HK-2 (cell line): Measurements from ENCODE around the gene ZNF575.
A peak's percentile ranks its signal among the peaks of the same experiment; 100 is the strongest.

Experiments used
- DNase-seq: peaks from one replicate; pipeline ENCODE4 v3.0.0-alpha.2; 2018; ENCODE audit not compliant: unreplicated experiment

The ZNF575 gene

DNA sequence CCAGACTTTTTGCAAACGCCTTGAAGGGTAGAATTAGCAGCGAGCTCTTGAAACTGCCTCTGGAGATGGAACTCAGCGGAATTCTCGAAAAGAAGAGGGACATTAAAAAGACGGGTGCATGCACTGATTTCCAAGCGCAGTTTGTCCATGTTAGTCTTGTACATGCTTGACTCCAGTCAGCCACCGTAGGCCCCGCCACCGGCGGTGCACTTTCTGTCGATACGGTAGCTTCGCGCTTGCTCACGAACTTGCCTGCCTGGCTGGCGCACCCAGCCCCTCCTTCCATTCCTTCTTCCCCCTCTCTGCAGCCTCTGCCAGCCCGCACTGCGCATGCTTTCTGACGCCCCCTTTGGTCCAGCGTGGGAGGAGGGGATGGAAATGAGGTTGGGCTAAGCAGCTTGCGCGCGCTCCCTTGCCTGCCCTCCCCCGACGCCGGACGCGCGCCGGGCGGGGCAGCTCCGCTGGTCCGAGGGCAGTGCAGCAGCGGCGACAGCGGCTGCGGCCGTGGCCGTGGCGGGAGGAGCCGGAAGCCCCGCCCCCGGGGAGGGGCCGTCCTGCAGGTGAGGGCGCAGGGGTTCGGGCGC is at the start of gene ZNF575:
Gene ZNF575, plus strand, starts transcription at position 227 of the 584 bp plus-strand sequence. CDS start 1,235 bp downstream, outside the sequence.
- DNase-seq: peak; percentile 89

DNA sequence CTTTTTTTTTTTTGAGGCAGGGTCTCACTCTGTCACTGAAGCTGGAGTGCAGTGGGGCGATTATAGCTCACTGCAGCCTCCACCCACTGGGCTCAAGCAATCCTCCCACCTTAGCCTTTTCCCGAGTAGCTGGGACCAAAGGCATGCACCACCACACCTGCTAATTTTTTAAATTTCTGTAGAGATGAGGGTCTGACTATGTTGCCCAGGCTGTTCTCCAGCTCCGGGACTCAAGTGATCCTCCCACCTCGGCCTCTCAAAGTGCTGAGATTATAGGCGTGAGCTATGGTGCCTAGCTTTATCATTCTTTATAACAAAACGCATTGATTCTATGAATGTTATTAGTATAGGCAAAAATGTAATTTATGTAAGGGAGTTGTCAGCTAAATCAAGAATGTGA is 49.7 kb upstream of the ZNF575 start:
- DNase-seq: no peak

- DNase-seq: no peak
Observed at GRCh38 chr19:43485951-43486350, 47.0 kb upstream of the ZNF575 start.

- DNase-seq: no peak
Observed at GRCh38 chr19:43486412-43486811, 46.6 kb upstream of the ZNF575 start.

- no peak for DNase-seq
Observed at GRCh38 chr19:43488179-43488578, 44.8 kb upstream of the ZNF575 start.

DNA sequence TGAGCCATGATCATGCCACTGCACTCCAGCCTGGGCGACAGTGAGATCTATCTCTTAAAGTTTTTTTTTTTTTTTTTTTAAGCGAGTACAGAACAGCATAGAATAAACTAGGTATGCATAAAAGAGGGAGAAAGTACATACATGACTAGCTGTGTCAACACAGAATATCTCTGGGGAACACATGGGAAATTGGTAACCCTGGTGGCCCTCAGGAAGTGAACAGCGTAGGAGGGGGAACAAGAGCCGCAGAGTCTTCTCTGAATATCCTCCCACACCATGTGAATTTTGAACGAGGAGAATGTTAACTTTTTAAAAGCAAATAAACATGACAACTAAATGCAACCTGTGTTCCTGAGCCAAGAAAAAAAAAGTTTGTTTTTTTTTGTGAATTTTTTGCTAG is 43.7 kb upstream of the ZNF575 start:
- DNase-seq: no peak

DNA sequence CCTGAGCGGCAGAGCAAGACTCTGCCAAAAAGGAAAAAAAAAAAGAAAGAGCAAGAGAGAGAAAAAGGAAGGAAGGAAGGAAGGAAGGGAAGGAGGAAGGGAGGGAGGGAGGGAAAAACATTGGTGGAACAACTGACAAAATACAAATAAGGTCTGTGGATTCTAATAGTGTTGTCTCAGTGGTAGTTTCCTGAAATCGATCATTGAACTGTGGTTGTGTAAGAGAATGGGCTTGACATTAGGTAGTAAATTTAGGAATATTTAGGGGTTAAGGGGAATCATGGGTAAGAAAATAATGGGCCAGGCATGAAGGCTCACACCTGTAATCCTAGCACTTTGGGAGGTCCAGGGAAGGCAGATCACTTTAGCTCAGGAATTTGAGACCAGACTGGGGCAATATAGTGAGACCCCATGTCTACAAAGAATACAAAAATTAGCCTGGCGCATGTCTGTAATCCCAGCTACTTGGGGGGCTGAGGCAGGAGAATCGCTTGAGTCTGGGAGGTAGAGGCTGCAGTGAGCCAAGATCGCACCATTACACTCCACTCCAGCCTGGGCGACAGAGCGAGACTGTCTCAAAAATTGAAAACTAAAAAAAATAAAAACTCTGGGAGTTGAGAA is 42.9 kb upstream of the ZNF575 start:
- DNase-seq: no peak

GRCh38 chr19:43490759-43491158 is 42.2 kb upstream of the ZNF575 start:
- DNase-seq: no peak

GRCh38 chr19:43495082-43495481 is 37.9 kb upstream of the ZNF575 start:
- no peak for DNase-seq

DNA sequence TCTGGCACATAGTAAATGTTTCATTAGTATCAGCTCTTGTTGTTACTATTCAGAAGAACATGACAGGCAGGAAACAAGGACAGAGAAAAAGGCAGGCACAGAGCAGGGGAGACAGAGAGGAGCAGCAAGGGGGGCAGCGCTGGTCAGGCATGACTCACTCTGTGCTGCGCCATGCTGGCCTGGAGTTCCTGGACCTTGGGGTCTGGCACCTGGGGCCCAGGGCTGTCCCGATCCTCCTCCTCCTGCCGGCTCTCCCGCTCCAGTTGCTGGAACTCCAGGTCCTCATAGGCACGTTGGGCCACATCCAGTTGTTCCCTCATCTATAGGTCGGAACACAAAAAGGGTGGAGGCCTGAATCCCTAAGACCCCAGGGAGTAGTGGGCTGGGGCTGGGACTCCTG is 36.0 kb upstream of the ZNF575 start:
- no peak for DNase-seq

DNA sequence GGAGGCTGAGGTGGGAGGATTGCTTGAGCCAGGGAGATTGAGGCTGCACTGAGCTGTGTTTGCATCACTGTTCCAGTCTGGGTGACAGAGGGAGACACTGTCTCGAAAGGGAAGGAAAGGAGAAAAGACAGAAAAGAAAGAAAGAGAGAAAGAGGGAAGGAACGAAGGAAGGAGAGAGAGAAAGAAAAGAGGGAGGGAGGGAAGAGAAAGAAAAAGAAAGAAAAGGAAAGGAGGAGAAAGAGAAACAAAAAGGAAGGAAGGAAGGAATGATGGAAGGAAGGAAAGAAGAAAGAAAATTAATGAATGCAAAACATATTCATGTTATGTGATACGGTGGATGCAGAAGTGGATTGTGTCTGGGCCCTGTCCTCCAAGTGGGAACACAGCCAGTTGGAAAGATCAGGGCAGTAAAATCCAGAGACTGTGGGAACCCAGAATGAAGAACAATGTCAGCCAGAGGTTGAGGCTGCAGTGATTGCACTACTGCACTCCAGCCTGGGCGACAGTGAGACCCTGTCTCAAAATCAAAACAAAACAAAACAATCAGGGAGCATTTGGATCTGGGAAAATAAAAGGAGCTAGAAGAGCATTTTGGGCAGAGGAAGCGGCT is 34.6 kb upstream of the ZNF575 start:
- DNase-seq: no peak

DNA sequence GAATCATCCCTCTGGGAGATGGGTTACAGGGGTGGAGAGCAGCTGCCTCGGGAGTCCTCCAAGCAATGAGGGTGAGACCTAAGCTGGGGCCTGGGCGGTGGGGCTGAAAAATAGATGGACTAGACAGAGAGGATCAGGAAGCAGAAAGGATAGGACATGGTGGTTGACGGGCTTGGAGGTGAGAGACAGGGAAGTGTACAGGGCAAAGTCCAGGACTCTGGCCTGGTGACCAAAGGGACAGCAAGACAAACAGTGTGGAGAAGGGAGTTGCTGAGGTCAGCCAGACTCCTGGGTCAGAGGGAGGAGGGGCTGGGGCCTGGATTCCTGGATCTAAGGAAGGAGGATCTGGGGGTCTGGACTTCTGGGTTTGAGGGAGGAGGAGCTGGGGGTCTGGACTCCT is 33.9 kb upstream of the ZNF575 start:
- no peak for DNase-seq

DNA sequence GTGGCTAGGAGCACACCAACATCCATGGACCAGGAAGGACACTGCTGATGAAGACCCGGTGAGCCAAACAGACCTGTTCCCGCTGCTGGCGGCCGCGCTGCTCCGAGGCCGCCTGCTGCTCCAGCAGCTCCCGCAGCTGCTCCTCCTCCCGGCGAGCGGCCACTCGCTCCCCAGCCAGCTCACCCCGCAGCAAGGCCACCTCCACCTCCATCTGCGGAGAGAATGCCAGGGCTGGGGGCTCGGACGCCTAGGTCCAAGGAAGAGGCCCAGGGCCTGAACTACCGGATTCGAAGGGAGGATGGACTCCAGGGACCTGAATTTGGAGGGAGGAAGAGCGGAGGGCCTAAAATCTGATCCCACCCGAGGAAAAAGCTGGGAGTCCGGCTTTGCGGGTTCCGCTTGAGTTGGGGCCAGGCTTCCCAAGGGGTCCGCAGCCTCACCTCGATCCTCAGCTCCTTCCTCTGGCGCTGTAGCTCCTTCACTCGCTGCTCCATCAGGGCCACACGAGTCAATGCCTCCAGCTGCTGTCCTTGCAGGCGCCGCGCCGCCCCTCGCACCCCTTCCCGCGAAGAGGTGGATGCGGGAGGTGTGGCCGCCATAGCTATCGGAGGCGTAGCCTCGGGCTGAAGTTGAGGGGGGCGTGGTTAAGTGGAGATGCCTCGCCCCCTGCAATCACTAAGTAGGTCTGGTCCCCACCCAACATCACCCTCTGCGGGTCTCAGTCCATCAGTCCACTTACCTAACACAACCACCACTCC is 31.1 kb upstream of the ZNF575 start:
- no peak for DNase-seq

- no peak for DNase-seq
Observed at GRCh38 chr19:43502419-43502976, 30.5 kb upstream of the ZNF575 start.

DNA sequence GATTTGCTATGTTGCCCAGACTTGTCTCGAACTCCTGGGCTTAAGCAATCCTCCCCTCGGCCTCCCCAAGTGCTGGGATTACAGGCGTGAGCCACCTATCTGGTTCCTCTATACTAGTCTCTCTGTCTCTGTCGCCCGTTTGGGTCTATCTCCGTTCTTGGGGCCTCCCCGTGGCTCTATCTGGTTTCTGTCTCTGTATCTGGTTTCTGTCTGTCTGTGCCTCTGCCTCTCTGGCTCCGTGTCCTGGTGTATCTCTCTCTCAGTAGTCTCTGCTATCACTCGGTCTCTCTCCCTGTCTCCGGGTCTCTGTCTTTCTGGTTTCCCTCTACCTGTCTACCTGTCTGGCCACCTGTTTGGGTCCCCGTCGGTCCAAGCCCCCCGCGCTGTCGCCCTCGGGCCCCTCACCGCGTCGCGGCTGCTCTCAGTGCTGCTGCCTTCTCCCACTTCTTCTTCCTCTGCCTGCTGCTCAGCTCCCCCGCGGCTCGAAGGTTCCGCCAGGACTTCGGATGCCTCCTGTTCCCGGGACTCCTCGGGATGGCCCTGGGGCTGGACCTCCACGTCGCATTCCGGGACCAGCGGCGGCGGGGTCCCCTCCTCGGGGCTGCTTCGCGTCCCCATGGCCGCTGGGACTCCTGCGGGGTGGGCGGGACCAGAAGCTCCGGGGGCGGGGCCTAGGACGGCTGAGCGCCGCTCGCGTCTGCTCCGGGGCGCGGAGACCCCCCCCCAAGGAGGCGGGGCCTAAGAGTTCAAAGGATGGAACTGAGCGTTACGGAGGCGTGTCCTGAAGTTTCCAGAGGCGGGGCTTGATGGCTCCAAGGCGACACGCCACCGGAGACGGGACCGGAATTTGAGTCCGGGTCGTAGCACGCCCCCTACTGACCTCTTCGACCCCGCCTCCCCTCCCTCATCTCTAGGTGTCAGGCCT is 29.2 kb upstream of the ZNF575 start:
- peak; percentile 92 for DNase-seq

DNA sequence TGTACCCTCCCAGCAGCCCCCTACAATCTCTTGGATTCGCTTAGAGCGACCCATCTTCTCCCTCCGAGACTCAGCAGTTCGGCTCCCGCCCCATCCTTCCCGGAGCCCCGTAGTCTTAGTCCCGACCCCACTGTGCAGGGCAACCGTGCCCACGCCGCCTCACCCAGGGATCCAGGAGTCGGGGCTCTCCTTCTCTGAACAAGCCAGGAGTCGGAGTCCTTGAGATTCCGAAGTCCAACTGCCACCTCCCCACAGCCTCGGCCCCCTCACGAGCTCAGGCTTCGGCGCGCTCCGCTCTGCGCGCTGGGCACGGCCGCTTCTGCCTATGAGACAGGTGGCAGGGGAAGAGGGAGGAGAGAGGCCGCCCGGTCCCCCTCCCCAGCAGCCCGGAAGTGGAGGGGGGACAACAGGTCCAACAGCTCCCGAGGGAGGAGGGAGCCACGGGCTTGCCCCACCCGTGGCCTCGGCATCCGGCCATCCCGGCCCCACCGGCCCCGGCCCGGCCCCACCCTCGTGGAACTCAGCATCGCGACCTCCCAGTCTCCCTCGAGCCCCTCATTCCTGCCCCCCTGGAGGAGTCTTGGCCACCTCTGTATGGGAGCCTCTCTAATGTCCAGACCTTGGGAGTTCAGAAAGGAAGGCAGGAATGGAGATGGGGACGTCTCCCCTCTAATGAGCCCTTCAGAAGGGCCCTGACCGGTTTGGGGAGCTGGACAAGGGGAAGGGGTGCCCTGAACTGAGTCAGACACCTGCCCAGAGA is 28.4 kb upstream of the ZNF575 start, which contains the start of gene PHLDB3:
Gene PHLDB3, minus strand, starts transcription at position 321 of the 760 bp plus-strand sequence. CDS start 628 bp downstream, outside the sequence.
- peak; percentile 57 for DNase-seq

DNA sequence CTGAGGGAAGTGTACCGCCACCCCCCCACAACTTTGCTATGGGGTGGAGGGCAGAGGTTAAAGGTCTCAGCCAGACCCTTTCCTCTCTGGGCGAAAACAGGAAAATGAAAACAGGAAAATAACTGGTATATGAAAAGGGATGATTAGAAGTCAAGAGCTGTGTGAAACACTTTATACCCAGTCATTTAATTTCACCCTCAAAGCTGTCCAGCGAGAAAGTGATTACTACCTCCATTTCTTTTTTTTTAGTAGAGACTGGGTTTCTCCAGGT is 27.9 kb upstream of the ZNF575 start:
- DNase-seq: no peak

DNA sequence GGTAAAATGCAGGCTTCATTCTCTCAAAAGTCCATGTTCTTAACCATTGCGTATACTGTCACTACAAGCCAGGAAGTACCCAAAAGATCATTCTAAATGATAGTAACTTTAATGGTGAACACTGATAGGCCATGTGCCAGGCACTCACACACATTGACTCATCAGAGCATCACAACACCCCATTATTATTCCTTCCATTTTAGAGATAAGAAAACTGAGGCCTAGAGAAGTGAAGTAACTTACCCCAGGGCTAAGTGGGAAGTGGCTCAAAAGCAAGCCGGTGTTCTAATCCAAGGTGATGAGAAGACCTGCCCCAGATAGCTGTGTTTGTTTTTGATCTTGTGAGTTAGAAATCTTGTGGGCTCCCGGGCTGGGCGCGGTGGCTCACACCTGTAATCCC is 27.0 kb upstream of the ZNF575 start:
- DNase-seq: no peak

GRCh38 chr19:43506629-43507028 is 26.4 kb upstream of the ZNF575 start:
- no peak for DNase-seq

- DNase-seq: no peak
Observed at GRCh38 chr19:43507880-43508279, 25.1 kb upstream of the ZNF575 start.

DNA sequence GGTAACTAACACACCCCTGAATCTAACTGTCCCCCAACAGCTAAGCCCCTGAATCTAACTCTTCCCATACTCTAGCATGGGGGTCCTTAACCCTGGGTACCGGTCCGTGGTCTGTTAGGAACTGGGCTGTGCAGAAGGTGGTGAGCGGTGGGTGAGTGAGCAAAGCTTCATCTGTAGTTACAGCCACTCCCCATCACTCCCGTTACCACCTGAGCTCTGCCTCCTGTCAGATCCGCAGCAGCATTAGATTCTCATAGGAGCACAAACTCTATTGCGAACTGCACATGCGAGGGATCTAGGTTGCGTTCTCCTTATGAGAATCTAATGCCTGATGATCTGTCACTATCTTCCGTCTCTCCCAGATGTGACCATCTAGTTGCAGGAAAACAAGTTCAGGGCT is 22.3 kb upstream of the ZNF575 start:
- no peak for DNase-seq
